CD4-positive, alpha-beta T cell treated with Interleukin-17A for 1 hour (primary cell): ENCODE measurements around the gene NUAK1.

Experiments used
- DNase-seq: peaks from one replicate; pipeline ENCODE4 v3.0.0-alpha.2; 2020

Gene NUAK1

DNA sequence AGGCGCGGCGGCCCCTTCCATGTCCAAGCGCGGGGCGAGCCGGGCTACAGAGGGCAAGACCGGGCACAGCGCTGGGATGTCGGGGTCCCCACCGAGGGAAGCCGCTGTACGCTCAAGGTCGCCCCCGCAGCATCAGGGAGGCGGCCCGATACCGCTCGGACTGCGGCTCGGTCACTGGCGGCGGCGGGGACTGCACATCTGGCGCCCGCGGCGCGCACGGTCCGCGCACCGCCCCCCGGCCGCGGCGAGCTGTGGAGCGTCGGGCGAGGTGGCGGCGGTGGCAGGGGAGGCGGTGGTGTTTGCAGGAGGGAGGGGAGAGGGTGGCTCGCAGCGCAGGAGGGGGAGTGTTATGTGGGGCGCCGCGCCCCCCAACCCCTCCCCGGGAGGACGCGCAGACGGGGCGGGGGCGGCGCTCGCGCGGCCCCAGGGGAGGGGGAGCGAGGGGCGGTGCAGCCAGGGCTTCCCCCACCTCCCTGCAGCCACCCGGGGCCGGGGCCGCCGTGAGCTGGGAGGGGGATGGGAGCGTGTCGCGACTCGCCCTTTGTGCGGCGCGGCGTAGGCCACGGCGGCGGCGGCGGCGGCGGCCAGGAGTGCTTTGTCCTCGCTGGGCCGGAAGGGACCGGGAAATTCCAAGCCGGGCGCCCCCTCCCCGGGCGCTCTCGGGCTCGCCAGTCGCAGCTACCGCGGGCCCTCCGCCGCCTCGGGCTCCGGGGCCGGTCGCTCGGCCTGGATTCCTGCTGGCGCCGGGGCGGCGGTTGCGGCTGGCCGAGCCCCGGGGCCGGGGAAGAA is at the start of gene NUAK1:
NUAK1 (minus strand) TSS at position 322 of the 789 bp plus-strand sequence; CDS start at position 21, 301 bp downstream.
- DNase-seq, result no peak

DNA sequence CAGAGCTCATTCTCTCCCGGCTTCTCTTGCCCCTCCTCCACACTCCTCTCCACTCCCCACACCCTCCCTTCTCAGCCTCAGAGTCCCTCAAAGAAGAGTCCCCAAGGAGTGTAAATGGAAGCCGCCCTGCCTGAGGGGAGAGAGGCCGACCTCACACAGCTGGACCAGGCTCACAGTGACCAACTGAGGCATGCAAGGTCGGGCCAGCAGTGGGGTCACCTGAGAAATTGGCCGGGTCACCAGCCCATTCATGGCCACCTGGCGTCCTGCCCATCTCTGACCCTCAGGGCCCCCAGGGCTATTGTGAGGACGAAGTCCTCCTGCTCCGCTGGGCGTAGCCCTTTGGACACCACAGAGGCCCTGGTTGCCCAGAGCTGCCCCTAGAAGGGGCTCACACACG is 49.5 kb upstream of the NUAK1 start:
- no peak for DNase-seq

- no peak for DNase-seq
These were observed 49.1 kb upstream of the NUAK1 start for GRCh38 chr12:106187842-106188241.

DNA sequence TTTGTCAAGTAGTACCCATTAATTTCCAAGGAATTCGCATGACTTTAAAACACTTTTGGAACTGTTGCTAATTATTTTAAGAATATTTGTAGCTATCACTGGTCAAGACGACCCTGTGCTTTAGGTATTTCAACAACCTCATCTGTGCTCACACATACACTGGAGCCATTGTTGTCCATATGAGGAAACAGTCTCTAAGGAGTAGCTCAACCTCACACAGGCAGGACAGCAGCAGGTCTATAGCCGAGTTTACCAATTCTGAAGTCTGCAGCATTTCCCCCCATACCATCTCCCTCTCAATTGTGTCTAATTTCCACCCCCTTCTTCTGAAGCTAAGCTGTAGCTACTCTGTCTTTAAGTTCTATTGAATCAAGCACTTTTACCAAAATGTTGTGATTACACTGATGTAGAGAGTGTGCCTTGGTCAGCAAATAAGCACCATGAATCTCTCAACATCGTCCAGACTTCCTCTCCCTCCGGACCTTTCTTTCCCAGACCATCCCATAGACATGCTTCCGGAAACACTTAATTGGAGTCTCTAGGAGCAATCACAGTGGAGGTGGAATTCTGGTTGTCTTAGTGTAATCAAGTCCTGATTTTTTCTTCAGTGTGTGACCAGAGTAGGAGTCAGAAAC is 48.5 kb upstream of the NUAK1 start:
- no peak for DNase-seq

DNA sequence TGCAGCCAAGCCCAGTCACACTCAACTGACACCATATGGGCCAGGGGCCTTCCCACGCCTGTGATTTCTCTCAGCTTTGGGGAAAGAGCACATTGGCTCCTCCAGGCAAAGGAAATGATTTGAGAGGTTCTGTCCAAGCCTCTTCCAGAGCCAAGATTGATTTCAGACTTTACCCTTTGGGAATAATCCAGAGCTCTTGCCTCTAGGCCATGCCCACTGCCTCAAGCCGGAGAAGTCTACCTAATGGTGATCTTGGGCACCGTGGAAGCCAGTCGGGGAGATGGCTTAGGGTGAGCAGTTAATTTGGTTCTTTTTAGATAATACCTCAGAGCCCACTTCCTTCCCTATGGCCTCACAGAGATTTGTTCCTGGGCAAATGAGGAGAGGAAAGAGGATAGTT is 45.0 kb upstream of the NUAK1 start:
- no peak for DNase-seq

- DNase-seq, result no peak
These were observed 42.8 kb upstream of the NUAK1 start for GRCh38 chr12:106181401-106182114.

DNA sequence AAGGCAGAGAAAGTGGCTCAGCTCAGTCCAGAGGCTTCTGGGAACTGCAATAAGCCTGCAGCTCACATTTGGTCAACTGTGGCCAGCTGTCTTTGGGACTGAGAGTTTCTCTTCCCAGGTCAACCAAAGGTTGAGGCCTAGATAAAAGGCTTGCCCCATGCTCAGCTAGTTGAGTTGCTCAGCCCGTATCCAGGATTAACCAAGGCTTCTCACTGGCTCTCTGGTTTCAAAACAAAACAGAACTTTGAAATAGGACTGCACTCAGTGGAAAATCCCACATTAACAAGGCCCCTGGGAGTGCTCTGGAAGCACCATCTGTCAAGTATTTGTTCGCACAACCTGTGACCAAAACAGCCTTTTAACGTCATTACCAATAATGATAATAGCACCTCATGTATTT is 40.3 kb upstream of the NUAK1 start:
- no peak for DNase-seq

DNA sequence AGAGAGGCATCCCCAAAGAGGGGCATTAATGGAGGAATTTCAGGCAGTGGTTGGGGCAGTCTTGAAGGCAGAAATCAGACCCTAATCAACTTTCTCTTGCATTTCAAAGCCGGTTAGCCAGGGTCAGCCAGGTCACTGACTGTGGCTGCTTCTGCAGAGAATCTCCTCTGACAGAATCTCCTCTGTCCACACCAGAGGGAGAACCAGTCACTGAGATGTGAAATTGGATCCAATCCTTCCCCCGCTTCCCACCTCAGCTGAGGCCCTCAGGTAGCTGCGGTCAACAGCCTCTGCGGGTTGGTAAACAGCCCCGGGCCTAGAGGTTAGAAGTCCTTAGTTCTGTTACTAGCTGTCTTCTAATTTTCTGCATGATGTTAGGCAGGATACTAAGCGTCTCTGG is 39.8 kb upstream of the NUAK1 start:
- no peak for DNase-seq

DNA sequence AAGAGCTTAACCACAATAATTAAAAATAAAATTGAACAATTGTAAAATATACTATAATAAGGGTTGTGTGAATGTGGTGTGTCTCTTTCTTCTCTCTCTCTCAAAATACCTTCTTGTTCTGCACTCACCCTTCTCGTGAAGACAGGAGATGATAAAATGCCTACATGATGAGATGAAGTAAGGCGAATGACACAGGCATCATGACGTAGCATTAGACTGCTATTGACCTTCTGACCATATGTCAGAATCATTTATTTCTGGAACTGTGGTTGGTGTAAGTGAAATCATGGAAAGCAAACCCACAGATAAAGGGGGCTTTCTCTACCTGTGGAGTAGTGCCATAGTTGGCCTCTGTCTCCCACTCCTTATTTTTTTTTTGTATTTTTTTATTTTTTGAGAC is 37.8 kb upstream of the NUAK1 start:
- no peak for DNase-seq

- no peak for DNase-seq
These were observed 36.1 kb upstream of the NUAK1 start for GRCh38 chr12:106174876-106175275.

GRCh38 chr12:106173442-106173841 is 34.7 kb upstream of the NUAK1 start:
- no peak for DNase-seq

GRCh38 chr12:106171117-106171750 is 32.5 kb upstream of the NUAK1 start:
- DNase-seq, result no peak

- no peak for DNase-seq
These were observed 31.5 kb upstream of the NUAK1 start for GRCh38 chr12:106170285-106170684.

GRCh38 chr12:106163712-106164111 is 25.0 kb upstream of the NUAK1 start:
- DNase-seq, result no peak

- DNase-seq, result no peak
These were observed 22.7 kb upstream of the NUAK1 start for GRCh38 chr12:106161491-106161890.

GRCh38 chr12:106160915-106161314 is 22.2 kb upstream of the NUAK1 start:
- no peak for DNase-seq

DNA sequence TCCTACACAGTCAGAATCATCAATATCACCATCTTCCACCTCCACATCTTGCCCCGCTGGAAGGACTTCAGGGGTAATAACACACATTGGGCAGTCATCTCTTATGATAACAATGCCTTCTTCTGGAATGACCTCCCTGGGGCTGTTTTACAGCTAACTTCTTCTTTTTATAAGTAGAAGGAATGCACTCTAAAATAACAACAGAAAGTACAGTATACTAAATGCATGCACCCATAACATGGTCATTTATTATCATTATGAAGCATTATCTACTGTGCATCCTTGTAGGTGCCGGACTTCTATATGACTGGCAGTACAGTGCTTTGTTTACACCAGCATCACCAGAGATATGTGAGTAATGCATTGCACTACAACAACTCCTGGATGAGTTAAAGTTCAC is 19.0 kb upstream of the NUAK1 start:
- no peak for DNase-seq

DNA sequence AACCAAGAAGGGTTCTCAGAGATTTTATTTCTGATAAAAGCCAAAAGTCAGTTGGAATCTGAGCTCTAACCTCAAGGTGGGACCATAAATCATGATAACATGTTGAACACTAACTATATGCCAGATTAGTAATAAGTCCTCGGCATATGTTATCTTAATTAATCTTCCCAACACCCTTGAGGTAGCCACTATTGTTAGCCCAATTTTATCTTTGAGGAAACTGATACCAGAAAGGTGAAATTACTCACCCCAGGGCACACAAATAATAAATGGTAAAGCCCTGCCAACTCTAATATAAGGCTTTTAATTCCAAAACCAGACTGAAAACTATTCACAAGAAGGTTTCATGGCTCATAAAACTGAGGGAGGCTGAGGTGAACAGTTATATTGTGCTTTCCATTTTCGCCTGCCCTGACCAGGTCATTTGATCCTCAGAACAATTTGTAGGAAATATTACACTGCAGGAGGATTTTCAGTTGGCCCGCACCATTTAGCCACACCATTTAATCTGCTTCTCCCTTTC is 16.1 kb upstream of the NUAK1 start:
- no peak for DNase-seq

DNA sequence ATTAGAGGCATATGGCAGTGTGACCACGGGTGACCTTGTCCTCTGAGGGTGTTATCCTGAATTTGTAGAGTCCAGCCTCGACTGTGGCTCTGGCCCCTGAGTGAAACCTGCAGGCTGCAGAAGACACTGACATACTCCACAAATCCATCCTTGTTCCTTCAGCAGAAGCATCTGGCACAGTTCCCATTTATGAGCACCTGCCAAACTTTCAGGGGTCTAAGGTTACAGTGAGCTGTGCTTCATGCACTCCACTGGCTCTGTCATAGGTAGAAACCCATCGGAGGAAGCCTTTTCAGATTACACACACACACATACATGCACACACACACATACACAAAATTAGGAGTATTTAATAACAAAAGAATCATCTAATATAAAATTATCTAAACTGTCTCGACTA is 13.6 kb upstream of the NUAK1 start:
- DNase-seq, result no peak

- DNase-seq, result no peak
These were observed 11.8 kb upstream of the NUAK1 start for GRCh38 chr12:106150555-106150954.

GRCh38 chr12:106149096-106149784 is 10.5 kb upstream of the NUAK1 start:
- no peak for DNase-seq

GRCh38 chr12:106147956-106148355 is 9.2 kb upstream of the NUAK1 start:
- DNase-seq, result no peak

GRCh38 chr12:106146987-106147386 is 8.2 kb upstream of the NUAK1 start:
- DNase-seq, result no peak
